Muscle layer of colon (tissue), 2 donors: Measurements from ENCODE around the gene RNF115.
"Not testable (repeated sequence)": the region's sequence is repeated elsewhere in the genome, so short reads cannot be mapped to it uniquely, and the experiment has no call there.

Experiments used
- H3K27ac ChIP-seq: one replicate; pipeline ENCODE4 v1.7.0; 2013; ENCODE audit warnings: low read depth, mild to moderate bottlenecking, low read length, moderate library complexity
- H3K27me3 ChIP-seq, 2 donors: one replicate each; pipeline ENCODE4 v1.7.0; 2013; ENCODE audit warnings: low read length in 2 of 2, mild to moderate bottlenecking in 2 of 2; ENCODE audit not compliant: insufficient read depth in 2 of 2, control insufficient read depth in 1 of 2
- H3K36me3 ChIP-seq: one replicate; pipeline ENCODE4 v1.7.0; 2013; ENCODE audit warnings: mild to moderate bottlenecking, low read length; ENCODE audit not compliant: insufficient read depth
- H3K4me1 ChIP-seq: one replicate; pipeline ENCODE4 v1.7.0; 2013; ENCODE audit warnings: mild to moderate bottlenecking, low read length; ENCODE audit not compliant: insufficient read depth
- H3K4me3 ChIP-seq, 2 donors: one replicate each; pipeline ENCODE4 v1.7.0; 2013; ENCODE audit warnings: low read length in 2 of 2, low read depth in 1 of 2, mild to moderate bottlenecking in 1 of 2, moderate library complexity in 1 of 2
- H3K9ac ChIP-seq: one replicate; pipeline ENCODE4 v1.7.0; 2013; ENCODE audit warnings: low read length
- H3K9me3 ChIP-seq: one replicate; pipeline ENCODE4 v1.7.0; 2013; ENCODE audit warnings: mild to moderate bottlenecking, low read length
- donor health status: abdominal sarcoma.
- donor health status: Adenocarcinoma of cecum.

The RNF115 gene

DNA sequence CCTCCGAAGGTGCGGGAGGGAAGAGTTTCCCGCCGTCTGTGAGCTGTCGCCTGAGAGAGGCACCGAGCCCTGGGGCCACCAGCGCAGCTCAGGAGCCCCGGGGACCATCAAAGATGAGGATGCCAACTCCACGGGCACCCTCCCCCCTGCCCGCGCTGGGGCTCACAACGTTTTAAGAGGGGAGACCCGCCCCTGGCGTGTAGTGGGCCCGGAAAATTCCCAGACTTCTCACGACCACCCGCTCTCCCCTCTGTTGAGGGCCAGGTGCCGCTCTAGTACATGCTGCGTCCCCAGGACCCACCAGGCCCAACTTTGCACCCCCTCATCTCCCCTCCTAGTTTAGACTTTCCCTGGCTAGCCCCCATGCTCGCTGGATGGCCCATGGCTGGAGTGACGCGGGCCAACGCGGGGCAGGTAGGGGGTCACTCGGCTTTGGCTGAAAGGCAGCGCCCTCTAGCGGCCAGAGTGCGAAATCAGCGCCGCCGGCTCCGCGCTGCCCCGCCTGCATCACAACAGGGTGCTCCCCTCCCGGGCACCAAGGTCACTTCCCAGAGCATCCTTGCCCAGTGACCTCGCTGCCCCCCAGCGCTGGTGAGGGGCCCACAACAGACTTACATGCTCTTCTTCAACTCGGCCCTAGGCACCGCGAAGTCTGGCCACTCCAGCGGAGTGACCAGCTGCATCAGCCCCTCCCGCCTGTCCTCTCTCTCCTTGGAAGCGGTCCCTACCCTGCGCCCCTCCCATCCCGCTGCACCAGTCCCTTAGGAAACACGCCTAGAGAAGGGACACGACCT lies 102.8 kb downstream of the RNF115 start:
- Histone ChIP-seq H3K36me3 (no peaks in the 10 kb centered on the region), H3K4me3 (peak overlapping the region; percentile 33 to 46), H3K9ac (no peak overlapping the region), H3K9me3 (no peaks in the 10 kb centered on the region), H3K4me1 (peaks cover 12% of the 10 kb centered on the region), H3K27me3 (no peaks in the 10 kb centered on the region), H3K27ac (no peak overlapping the region)

DNA sequence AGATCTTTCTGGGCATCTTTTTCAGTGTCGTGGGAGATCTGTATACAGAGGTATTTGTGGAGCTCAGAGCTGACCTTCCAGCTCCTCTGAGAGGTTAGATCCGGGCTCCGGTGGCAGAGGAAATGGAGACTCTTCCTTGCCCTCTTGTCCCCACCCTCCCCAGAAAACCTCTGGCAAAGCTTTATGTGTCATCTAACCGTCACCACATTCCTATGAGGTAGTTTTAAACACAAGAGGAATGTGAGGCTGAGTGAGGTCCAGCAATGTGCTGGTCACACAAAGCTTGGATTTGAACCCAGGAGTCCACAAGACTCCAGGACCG lies 103.4 kb downstream of the RNF115 start:
- no peaks in the 10 kb centered on the region for H3K27me3 ChIP-seq
- no peak overlapping the region for H3K9ac ChIP-seq
- no peak overlapping the region for H3K27ac ChIP-seq
- H3K4me1 ChIP-seq: peaks cover 12% of the 10 kb centered on the region
- no peaks in the 10 kb centered on the region for H3K9me3 ChIP-seq
- H3K4me3 ChIP-seq: peak overlapping the region in 1 of 2 donors; percentile 46
- H3K36me3 ChIP-seq: no peaks in the 10 kb centered on the region

DNA sequence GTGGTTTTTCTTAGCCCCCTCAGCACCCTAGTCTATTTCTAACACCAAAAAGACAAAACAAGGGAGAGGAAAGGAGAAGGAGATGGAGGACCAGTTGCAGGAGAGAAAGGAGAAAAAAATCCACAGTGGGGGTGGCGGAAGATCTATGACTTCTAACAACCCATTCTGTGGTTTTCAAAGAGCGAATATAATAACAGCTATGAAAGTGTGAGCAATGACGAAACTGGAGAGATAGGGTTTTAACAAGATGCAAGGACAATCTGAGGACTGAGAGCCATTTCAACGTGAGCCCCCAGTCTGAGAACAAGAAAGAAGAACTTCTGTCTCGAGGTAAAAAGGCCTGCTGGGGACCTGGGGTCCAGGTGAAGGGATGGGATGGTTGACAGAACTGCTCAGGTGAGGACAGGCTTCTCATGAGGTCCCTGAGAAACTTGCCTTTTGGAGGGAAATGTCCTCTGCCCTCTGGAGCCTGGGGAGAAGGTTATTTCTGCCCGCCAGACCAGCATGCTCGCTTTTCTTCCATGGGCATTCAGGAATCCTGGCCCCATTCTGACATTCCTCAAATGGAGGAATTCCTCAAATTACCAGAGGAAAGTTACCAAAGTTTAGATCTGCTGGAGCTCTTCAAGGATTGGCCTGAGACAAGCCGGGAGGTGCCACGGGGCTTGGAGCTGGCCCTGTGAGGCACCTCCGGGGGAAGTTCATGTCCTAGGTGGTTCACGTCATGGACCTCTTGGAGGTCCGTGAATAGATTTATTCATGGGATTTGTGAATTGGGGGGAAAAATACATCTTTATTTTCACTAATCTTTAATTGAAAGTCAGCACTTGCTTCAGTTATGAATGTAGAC lies 104.4 kb downstream of the RNF115 start, which contains the start of gene CD160:
Gene CD160, plus strand, starts transcription at position 270 of the 850 bp plus-strand sequence. CDS start 8,829 bp downstream, outside the sequence.
- Histone ChIP-seq H3K9me3 (no peaks in the 10 kb centered on the region), H3K9ac (no peak within 1 kb of the TSS), H3K4me1 (peaks cover 12% of the 10 kb centered on the region), H3K27ac (no peak within 1 kb of the TSS), H3K36me3 (no peaks in the 10 kb centered on the region), H3K27me3 (no peaks in the 10 kb centered on the region), H3K4me3 (no peak within 1 kb of the TSS)

DNA sequence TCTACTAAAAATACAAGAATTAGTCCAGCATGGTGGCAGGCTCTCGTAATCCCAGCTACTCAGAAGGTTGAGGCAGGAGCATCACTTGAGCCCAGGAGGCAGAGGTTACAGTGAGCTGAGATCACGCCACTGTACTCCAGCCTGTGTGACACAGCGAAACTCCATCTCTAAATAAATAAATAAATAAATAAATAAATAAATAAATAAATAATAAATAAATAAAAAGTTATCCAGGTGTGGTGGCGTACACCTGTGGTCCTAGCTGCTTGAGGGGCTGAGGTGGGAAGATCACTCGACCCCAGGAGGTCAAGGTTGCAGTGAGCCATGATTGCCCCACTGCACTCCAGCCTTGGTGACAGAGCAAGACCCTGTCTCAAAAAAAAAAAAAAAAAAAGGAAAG lies 105.4 kb downstream of the RNF115 start:
- not testable (repeated sequence) for H3K9ac ChIP-seq, H3K9me3 ChIP-seq, H3K36me3 ChIP-seq, H3K4me3 ChIP-seq, H3K27me3 ChIP-seq, H3K27ac ChIP-seq
- H3K4me1 ChIP-seq: peaks cover 12% of the 10 kb centered on the region

DNA sequence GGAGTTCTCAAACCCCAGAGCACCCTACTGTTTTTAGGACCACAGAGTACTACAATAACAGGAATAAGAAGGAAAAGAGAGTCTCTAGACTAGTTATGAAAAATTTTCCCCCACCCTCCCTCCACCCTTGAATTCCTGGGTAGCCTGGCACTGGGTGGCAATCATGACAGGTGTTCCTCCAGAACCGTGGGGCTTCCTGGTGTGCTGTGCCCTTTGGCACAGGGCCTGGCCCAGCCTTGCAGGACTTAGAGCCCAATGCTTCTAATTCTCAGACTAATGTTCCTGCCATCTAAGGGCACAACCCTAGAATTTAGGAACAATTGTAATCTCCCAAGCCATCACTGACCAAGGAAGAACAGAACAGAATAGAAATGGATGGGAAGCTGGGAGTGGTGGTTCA lies 106.1 kb downstream of the RNF115 start:
- no peaks in the 10 kb centered on the region for H3K9me3 ChIP-seq
- peaks cover 12% of the 10 kb centered on the region for H3K4me1 ChIP-seq
- no peak overlapping the region for H3K4me3 ChIP-seq
- H3K27me3 ChIP-seq: no peaks in the 10 kb centered on the region
- no peaks in the 10 kb centered on the region for H3K36me3 ChIP-seq
- H3K27ac ChIP-seq: no peak overlapping the region
- H3K9ac ChIP-seq: no peak overlapping the region

DNA sequence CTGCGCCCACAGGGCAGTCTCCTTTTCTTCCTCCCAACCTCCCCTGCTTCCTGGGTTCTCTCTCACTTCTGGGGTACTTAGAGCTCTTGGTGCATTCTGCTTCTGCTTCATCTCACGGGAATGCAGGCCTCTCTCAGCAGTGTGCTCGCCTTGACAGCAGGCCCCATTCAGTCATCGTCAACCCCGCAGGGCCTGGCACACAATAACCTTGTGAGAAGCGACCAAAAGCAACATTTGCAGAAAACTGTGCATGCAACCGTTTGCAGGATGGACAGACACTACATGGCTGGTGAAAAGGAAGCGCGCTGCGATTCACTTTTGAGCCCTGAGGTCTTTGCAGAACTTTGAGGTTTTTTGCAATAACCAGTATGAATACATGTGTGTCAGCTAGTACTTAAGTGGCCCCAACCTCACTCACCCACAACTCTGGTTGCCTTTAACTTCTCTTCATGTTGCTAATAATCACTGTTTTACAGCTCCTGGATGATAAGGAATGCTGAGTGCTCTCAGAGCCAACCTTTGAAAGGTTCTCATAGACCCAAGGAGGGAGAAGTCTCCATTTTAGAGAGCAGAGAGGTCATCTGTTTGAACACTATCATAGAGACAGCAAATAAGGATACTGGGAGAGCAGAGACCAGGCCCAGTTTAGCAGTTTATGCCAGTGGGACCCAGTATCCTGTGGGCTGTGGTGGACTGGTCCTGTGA lies 107.1 kb downstream of the RNF115 start:
- Histone ChIP-seq H3K27ac (no peak overlapping the region), H3K27me3 (no peaks in the 10 kb centered on the region), H3K4me3 (no peak overlapping the region), H3K9ac (no peak overlapping the region), H3K9me3 (no peaks in the 10 kb centered on the region), H3K4me1 (peaks cover 12% of the 10 kb centered on the region), H3K36me3 (no peaks in the 10 kb centered on the region)

DNA sequence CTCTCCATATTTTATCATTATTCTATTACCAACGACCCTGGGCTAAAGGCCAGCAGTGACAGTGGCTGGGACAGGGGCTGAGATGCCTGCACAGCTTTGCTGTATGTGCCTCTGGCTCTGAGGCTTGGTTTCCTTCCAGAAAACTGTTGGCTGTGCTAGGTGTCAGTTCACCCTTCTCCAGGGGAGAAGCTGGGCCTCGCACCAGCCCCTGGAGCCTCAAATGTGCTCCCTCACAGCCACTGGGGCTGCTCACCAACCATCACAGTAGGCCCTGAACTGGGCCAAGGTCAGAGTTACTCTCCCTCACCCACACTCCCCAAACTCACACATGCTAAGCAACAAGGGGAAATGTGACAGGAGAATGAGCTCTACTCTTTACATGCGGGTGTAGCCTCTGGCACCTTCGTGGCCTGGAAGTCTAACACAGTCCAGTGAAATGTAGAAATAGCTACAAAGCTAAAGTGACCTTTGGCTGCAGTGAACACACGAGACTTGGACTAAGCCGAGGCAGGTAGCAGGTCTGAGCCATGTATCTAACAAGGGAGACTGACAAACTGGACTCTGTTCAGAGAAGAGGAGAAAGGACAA lies 109.3 kb downstream of the RNF115 start:
- no peaks in the 10 kb centered on the region for H3K27me3 ChIP-seq
- no peak overlapping the region for H3K9ac ChIP-seq
- H3K9me3 ChIP-seq: no peaks in the 10 kb centered on the region
- no peak overlapping the region for H3K27ac ChIP-seq
- H3K4me1 ChIP-seq: no peaks in the 10 kb centered on the region
- no peak overlapping the region for H3K4me3 ChIP-seq
- H3K36me3 ChIP-seq: no peaks in the 10 kb centered on the region

DNA sequence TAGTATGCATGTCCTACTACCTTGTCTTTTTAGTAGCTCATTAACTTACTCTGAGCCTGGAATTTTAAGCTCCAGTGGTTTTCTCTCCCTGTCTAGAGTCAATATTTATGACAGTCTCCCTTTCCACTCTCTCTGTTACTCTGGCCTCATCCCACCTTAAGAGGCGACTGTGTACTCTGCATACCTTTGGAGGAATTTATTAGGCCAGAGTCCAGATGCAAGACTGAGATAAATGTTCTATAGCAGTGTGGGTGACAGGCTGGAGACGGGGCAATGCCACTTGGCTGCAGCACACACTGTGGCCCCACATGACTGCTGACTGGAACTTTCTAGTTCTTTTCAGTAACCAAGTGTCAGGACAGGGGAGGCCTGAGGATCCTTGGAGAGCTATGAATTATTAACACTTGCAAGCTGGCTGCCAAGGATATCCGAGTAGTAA lies 112.7 kb downstream of the RNF115 start:
- H3K9ac ChIP-seq: no peak overlapping the region
- H3K27me3 ChIP-seq: no peaks in the 10 kb centered on the region
- no peaks in the 10 kb centered on the region for H3K4me1 ChIP-seq
- no peaks in the 10 kb centered on the region for H3K36me3 ChIP-seq
- no peaks in the 10 kb centered on the region for H3K9me3 ChIP-seq
- H3K4me3 ChIP-seq: no peak overlapping the region
- no peak overlapping the region for H3K27ac ChIP-seq

DNA sequence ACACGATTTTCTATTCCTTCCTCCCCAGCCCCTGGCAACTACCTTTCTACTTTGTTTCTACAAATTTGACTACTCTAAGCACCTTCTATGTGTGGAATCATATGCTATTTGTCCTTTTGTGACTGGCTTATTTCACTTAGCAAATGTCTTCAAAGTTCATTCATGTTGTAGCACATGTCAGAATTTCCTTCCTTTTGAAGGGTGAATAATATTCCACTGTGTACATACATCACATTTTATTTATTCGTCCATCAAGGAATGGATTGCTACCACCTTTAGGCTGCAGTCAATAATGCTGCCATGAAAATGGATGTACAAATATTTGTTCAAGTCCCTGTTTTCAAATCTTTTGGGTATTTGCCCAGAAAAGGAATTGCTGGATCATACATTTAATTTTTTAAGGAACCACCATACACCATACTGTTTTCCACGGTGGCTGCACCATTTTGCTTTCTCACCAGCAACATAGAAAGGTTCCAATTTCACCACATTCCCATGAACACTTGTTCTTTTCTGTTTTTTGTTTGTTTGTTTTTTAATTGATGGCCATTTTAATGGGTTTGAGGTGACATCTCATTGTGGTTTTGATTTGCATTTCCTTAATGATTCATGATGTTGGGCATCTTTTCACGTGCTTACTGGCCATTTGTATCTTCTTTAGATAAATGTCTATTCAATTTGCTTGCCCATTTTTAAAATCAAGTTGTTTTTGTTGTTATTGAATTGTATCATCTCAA lies 113.4 kb downstream of the RNF115 start:
- no peak overlapping the region for H3K4me3 ChIP-seq
- H3K9ac ChIP-seq: no peak overlapping the region
- H3K4me1 ChIP-seq: no peaks in the 10 kb centered on the region
- no peaks in the 10 kb centered on the region for H3K27me3 ChIP-seq
- H3K36me3 ChIP-seq: no peaks in the 10 kb centered on the region
- no peak overlapping the region for H3K27ac ChIP-seq
- H3K9me3 ChIP-seq: no peaks in the 10 kb centered on the region

DNA sequence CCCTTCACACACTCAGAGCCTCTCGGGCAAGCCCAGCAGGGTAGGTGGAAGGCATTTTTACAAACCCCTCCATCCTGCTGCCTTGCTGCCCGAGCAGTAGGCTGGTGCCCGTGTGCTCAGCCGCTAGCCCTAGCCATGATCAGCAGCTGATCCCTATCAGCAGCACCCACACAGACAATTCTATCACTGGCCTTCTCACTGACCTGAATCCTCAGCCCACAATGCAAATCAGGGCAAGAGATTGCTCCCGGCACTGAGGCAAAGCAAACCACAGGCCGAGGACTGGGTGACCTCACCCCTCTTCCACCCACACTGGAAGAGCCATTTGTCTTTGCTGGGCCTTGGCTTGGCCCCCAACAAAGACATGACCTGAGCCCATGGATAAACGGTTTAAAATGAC lies 115.8 kb downstream of the RNF115 start:
- no peaks in the 10 kb centered on the region for H3K36me3 ChIP-seq
- no peak overlapping the region for H3K27ac ChIP-seq
- H3K9ac ChIP-seq: no peak overlapping the region
- H3K4me1 ChIP-seq: no peaks in the 10 kb centered on the region
- H3K27me3 ChIP-seq: no peaks in the 10 kb centered on the region
- no peaks in the 10 kb centered on the region for H3K9me3 ChIP-seq
- H3K4me3 ChIP-seq: no peak overlapping the region
